NCI-H187 (cell line): ENCODE results near the gene TEKTIP1.
A peak's percentile ranks its signal among the peaks of the same experiment; 100 is the strongest.

Experiments used
- DNase-seq, 2 experiments: peaks; one replicate each; lab custom pipeline; 2025; lab: John Stamatoyannopoulos, UW

The TEKTIP1 gene

GRCh38 chr19:3537438-3538240, 1.3 kb upstream of the TEKTIP1 start:
- no peak for DNase-seq

GRCh38 chr19:3538258-3538929, 580 bp upstream of the TEKTIP1 start:
- DNase-seq = no peak

- no peak for DNase-seq
Measured at GRCh38 chr19:3539756-3540118, 763 bp downstream of the TEKTIP1 start.

- DNase-seq = no peak
Measured at GRCh38 chr19:3543150-3544057, 4.4 kb downstream of the TEKTIP1 start.

GRCh38 chr19:3544058-3544376, 5.0 kb downstream of the TEKTIP1 start:
- no peak for DNase-seq

GRCh38 chr19:3544742-3545668, 6.0 kb downstream of the TEKTIP1 start:
- peak in 1 of 2 experiments; percentile 35 for DNase-seq

- no peak for DNase-seq
Measured at GRCh38 chr19:3545669-3546034, 6.7 kb downstream of the TEKTIP1 start.

- DNase-seq = no peak
Measured at GRCh38 chr19:3546119-3546518, 7.1 kb downstream of the TEKTIP1 start.

GRCh38 chr19:3547301-3547731, 8.3 kb downstream of the TEKTIP1 start:
- no peak for DNase-seq

- no peak for DNase-seq
Measured at GRCh38 chr19:3547767-3548282, 8.9 kb downstream of the TEKTIP1 start.

GRCh38 chr19:3548606-3549005, 9.6 kb downstream of the TEKTIP1 start:
- no peak for DNase-seq

- no peak for DNase-seq
Measured at GRCh38 chr19:3549816-3550215, 10.8 kb downstream of the TEKTIP1 start.

GRCh38 chr19:3550947-3551791, 12.2 kb downstream of the TEKTIP1 start:
- no peak for DNase-seq

GRCh38 chr19:3551792-3552095, 12.8 kb downstream of the TEKTIP1 start:
- no peak for DNase-seq

GRCh38 chr19:3554254-3555083, 15.5 kb downstream of the TEKTIP1 start:
- no peak for DNase-seq

GRCh38 chr19:3555653-3556422, 16.9 kb downstream of the TEKTIP1 start:
- no peak for DNase-seq

- DNase-seq = no peak
Measured at GRCh38 chr19:3556423-3556977, 17.5 kb downstream of the TEKTIP1 start.

GRCh38 chr19:3556978-3557460, 18.0 kb downstream of the TEKTIP1 start:
- no peak for DNase-seq
